NOMO-1 treated with dmso at 0.1 percent for 144 hours (cell line): Measurements from ENCODE around the gene HYAL1.
"Not testable (repeated sequence)": the region's sequence is repeated elsewhere in the genome, so short reads cannot be mapped to it uniquely, and the experiment has no call there.

Experiments
- DNase-seq: peaks from one replicate; lab custom pipeline; 2025; ENCODE audit not compliant: unreplicated experiment; lab: John Stamatoyannopoulos, UW

HYAL1 gene

DNA sequence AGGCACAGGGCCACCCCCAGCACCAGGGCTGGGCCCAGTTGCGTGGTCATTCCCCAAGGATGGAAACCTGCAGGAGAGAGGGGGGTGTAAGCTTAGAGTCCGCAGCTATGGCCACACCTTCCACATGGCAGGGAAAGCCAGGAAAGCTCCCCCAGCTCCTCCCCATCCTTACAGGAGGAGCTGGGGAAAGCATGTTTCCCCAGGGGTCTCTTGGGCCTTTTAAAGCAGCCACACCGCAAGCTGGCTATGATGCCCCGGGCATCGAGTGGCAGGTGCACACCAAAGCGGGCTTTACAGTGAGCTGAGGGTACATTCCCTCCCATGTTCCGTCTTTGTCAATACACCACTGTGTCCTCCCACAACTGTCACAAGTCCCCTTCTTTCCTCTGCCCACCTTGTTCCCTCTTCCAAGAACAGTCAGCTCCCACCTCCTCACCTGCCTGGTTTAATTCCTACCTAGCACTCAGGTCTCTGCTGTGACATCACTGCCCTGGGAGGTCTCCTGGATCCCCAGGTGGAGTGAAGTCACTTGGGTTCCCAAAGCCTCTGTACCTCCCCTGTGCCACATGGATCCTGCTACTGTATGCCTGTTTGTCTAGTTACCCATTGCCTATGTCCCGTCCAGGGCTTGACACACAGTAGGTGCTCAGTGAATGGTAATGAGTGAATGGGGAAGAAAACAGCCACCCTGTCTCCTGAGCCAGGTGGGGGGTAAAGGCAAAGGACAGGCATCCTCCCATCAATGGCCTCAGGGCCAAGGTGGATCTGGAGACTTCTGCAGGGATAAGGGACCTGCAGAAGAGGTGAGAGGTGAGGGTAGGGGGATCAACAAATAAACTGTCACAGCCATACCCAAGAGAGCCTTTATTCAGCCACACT lies 7.6 kb downstream of the HYAL1 start:
- DNase-seq, result no peak

DNA sequence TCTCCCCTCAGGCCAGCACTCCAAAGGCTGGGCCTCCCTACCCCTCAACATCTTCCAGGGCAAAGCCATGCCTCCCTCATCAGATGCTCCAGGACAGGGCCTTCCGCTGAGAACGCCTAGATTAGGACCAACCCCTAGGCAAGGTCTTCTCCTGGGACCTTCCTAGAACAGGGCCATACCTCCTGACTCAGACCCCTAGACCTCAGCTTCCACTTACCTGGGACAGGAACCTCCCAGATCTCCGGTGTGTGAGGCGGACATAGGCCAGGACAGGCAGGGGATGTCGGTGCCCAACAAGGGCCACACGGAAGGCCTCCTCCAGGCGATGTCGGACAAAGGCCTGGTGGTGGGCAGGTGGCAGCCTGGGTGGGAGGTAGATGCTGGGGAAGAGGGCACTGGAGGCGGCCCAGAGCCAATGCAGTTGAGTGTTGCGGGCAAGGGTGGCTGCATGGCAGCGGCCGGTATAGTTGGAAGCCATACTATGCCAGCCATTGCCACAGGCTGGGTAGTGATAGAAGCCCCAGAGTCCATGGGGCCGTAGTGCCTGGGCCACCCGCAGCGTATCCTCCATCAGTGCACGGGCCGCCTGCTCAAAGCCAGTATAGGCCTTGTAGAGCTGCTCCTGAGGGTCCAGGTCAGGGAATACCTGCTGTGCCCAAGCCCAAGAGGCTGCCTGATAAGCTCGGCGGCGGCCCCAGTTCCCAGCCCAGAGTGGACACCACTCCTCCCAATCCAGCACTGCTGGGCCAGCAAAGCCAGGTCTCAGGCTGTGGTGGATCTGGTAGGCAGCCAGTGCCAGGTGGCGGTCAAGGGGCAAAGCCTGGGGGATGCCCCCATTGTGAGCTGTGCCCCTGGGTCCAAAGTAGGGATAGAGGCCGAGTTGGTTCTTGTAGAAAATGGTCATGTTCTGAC lies 8.6 kb downstream of the HYAL1 start:
- no peak for DNase-seq

DNA sequence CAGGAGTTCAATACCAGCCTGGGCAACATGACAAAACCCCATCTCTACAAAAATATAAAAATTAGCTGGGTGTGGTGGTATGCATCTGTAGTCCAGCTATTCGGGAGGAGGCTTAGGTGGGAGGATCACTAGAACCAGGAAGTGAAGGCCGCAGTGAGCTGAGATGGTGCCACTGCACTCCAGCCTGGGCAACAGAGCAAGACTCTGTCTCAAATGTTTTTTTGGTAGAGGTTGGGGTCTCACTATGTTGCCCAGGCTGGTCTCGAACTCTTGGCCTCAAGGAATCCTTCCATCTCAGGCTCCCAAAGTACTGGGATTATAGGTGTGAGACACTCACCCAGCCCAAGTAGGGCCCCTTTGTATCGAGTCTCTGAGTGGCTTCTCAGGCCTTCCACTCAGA lies 9.3 kb downstream of the HYAL1 start:
- DNase-seq, result no peak

DNA sequence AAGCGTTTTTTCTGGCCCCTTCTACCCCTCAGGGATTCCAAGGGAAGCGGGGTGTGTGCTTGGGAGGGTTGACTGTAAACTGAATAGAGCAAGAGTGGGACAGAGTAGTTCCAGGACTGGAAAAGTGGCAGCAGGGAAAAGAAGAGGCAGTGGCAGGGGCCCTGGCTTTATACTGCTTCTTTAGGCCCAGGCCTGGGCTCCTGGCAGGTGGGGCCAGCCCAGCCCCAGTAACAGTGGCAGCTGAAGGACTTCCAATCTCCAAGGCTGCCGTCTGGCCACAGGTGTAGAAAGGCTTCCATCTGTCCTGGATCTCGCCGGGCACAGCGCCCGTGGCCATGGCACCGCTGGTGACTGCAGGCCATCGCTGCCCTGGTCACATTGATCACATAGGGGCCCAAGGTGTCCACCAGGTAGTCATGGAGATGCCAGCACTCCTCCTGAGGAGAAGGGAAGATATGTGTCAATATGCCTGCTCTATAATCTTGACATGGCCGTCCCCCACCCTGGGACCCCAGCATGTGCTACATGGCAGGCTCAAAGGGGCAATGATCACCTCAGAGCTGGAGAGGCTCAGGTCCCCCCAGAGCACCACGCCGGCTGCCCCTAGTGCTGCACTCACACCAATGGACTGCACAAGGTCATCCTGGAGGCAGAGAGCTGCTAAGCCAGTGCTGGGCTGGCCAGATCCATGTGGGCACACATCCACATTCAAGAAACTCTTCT lies 10.1 kb downstream of the HYAL1 start:
- no peak for DNase-seq

DNA sequence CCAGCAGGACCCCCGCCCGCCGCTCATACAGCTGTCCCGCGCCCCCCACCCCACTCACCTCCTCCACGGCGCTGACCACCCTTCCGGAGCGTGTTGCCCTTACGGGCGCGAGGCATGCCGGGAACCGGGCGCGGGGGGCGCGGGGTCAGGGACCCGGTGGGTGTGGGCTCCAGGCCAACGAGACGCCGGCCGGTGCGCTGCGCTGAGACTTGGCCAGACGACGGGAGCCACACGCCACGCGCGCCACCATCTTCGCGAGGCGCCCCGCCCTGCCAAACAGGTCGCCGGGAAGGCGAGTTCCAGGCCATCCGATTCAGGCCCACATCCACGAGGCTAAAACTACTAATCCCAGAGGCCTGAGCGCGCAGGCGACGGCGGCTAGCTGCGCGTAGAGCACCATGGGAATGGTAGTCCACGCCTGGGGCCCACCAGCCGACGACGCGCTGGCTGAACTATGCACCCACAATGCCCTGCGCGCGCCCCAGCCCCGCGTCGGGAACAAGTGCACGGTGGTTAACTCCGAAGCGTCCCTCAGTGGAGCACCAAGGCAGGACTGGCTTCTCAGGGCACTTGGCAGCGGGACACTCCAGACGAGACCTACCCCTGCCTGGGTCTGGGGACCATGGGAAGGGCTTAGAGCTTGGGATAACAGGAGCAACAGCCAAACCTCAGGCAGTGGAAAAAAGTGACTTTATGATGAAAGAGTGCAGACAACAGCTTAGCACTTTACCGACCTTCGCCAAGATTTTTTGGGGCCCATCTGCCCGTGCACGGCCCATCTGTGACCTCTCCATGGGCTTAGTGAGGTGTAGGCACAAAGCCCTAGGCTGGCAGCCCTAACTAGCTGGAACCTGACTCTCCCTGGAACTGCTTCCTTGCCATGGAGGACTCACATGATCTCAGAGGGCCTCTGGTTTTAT lies 11.0 kb downstream of the HYAL1 start, which contains the start of gene IFRD2:
Gene IFRD2, minus strand, starts transcription at position 271 of the 920 bp plus-strand sequence. Its CDS starts 155 bp downstream, at position 116.
- peak; percentile 98 for DNase-seq

DNA sequence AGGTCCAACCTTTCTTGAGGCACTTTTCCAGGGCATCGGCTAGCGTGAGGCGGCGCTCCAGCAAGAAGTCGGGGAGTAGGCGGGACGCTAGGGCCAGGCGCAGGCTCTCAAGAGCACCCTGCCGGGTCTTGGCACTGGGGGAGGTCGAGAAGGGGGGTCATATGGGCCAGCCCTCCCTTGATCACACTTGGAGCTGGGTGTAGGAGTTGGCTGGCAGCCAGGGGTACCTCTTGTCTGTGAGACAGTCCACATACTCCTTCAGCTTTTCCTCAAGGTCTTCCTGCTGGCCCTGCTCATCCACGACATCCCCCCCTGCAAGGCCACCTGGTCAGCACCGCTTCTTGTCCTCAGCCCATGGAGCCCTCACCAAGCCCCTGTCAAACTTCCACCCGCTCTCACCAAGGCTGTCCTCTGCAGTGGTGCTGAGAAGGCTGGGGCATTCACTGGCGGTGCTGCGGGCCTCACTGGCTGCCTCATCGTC lies 13.2 kb downstream of the HYAL1 start:
- no peak for DNase-seq

DNA sequence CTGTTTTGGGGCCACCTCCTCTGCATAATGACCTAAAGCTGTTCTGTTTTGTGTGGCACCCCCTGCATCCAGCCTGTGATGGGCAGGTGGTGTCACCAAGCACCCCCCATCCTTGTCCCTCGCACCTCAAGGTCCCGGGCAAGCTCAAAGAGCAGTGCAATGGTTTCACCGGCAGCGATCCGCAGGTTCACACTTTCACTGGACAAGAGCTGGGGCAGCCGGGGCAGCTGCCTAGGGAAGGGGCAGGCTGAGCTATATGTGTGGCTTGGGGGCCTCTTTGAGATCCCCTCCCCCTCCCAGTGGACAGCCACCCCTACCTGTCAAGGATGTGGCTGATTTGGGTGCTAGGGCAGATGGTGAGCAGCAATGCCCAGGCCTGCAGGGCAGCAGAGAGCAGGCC lies 14.2 kb downstream of the HYAL1 start:
- DNase-seq, result no peak

DNA sequence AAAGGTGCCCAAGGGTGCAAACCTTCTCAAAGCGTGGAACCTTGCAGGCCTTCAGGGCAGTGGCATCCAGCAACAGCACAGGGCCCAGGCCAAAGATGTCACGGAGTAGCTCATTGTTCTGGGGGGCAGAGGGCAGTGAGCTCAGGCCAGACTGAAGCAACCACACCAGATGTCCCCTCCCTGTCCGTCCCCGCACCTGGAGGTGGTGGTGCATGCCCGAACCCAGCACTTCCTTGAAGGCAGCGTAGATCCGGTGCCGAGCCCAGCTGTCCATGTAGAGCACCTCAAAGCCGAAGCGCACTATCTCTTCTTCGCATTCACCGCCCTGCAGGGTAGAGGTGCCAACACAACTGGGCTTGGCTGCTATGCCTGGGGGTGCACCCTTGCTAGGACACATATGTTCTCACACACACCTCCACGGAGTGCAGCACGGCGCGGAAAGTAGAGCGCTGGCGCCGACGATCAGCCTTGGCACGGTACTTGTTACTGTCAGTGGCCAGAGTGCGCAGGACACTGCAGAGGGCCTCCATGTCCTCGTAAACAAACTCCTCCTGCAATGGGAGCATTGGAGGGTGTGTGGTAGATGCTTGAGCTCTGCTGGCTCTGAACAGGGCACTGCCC lies 14.9 kb downstream of the HYAL1 start:
- DNase-seq, result no peak

DNA sequence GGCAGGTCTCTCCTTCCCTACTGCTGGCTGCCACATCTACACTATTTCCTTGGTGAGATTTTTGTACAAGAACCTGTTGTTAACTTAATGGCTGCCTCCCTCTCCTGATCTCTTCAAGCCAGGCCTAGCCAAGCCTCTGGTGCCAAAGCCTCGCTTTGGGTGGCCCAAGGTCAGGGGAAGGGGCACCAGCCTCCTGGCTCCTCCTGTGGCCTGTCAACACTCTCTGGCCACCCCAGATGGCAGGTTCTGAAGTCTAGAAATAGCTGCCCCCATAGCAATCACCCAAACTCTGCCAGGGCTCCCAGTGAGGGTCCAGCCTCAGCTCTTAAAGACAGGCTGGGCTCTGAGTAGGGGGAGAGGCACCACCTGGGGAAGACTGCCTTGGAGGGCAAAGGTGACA lies 16.1 kb downstream of the HYAL1 start:
- DNase-seq, result no peak

DNA sequence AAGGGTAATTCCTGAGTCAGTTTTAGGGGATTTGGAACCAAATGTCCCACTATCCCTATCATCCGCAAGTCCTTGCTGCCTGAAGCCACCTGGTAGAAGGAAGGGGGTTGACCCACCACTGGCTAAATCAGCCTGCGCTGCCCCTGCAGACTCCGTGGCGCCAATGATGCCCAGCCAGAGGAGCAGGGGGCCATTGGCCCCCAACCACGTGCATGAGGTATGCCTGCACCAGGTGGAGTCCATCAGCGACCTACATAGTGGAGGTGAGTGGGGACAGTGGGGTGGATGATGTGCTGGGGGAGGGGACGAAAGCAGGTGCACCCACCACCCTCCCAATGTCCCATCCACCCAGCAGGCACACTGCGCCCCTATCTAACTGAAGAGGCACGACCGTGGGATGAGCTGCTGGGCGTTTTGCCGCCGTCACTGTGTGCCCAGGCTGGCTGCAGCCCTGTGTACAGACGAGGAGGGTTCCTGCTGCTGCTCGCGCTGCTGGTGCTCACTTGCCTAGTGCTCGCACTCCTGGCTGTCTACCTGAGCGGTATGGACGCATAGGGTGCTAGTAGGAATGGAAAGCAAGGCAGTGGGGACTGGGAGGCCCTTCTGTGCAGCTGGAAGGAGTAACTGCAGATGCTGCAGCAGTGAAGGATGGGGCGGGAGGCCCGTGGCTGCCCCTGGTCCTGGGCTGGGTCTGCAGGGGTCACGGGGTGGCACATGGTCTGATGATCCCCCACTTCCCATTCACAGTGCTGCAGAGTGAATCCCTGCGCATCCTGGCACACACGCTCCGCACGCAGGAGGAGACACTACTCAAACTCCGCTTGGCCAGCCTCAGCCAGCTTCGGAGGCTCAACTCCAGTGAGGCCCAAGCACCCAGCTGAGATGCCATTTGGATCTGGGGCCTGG lies 16.8 kb downstream of the HYAL1 start:
- no peak for DNase-seq

DNA sequence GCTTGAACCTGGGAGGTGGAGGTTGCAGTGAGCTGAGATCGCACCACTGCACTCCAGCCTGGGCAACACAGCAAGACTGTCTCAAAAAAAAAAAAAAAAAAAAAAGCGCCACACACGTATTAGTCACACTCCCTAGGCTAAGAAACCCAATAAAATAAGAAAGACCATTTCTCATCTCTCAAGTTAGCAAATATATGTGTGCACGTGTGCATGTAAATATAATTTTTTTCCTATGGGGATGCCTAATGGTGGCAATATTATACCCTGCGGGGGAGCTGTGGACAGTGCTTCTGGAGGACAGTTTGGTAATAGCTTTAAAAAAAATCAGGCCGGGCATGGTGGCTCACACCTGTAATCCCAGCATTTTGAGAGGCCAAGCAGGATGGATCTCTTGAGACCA lies 19.3 kb downstream of the HYAL1 start:
- DNase-seq, result not testable (repeated sequence)

DNA sequence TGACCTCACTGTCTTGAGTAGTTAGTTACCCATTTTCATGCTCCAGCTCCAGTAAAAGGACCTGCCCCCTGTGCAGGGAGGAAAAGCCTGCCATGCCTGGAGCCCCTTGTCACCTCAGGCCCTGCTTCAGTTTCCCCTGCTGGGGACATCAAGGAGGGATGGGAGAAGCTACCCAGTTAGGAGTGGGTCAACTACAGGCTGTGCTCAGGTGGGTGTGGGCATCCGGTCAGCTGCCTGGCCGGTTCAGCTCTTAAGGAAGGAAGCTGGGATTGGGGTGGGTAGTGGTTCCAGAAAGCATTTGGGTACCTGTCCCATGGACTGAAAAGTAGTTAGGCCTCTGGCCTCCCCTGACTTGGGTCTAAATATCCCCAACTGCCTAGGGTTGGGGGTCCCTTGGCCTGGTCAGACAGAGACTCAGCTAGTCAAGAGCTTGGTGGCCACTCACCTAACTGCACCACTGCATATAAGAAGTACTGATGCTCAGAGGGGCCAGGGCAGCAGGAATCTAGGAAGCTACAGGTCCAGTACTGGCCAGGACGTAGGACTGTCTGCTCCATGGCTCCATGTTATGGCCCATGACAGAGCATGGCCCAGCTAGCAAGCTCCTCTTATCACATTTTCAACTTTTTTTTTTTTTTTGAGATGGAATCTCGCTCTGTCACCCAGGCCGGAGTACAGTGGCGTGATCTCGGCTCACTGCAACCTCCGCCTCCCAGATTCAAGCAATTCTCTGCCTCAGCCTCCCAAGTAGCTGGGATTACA lies 23.9 kb downstream of the HYAL1 start:
- DNase-seq, result no peak

DNA sequence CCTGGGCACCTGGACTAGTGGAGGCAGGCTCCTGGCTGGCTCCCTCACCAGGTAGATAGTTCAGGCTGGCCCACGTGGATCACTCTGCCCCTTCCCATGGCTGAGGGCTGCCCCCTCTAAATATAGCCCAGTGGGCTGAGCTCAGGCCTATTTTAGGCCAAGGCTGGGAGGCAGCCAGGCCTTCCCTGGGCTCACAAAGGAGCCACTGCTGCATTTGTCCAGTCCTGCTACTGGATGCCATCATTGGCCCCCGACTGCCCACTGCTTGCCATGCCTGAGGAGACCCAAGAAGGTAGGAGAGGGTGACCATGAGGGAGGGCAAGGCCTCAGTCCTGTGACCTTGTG lies 24.5 kb downstream of the HYAL1 start, which contains the start of gene LSMEM2:
Gene LSMEM2, plus strand, starts transcription at position 208 of the 345 bp plus-strand sequence. Its CDS starts 27 bp downstream, at position 235.
- no peak for DNase-seq

DNA sequence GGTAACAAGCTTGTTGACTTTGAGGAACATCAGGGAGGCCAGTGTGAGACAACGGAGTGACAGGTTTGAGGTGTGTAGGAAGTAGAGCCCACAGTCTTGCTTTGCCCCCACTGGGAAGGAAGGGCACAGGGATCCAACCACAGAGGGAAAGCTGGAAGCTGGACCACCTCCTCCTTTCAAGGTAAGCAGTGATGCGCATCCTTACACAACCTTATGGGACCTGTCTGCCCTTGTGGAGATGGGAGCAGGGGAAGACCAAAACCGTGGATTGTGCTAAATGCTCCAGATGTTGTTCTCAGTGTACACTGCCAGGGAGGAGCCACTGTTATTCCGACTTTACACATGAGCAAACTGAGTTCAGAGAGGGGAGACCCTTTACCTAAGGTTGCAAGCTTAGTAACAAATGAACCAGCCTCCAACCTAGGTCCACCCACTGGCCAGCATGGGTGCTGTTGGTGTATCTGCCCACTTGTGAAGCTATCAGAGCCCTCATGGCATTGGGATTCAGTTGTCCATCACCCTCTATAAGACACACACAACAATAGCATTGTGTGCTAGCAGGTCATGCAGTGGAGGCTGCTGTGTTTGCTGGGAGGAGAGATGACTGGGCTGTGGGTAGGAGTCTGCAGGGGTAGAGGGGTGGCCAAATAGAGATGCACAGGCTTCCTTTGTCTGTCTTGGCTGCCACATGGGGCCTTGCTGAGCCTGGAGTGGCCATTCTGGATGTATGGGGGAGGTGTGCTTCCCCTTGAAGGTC lies 25.1 kb downstream of the HYAL1 start:
- no peak for DNase-seq

DNA sequence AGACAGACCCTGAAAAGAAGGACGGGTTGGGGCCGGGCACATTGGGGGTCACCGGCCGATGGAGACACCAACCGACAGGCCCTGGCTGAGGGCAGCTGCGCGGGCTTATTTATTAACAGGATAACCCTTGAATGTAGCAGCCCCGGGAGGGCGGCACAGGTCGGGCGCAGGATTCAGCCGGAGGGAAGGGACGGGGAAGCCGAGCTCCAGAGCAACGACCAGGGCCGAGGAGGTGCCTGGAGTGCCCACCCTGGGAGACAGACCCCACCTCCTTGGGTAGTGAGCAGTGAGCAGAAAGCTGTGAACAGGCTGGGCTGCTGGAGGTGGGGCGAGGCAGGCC lies 26.6 kb downstream of the HYAL1 start:
- DNase-seq, result no peak

DNA sequence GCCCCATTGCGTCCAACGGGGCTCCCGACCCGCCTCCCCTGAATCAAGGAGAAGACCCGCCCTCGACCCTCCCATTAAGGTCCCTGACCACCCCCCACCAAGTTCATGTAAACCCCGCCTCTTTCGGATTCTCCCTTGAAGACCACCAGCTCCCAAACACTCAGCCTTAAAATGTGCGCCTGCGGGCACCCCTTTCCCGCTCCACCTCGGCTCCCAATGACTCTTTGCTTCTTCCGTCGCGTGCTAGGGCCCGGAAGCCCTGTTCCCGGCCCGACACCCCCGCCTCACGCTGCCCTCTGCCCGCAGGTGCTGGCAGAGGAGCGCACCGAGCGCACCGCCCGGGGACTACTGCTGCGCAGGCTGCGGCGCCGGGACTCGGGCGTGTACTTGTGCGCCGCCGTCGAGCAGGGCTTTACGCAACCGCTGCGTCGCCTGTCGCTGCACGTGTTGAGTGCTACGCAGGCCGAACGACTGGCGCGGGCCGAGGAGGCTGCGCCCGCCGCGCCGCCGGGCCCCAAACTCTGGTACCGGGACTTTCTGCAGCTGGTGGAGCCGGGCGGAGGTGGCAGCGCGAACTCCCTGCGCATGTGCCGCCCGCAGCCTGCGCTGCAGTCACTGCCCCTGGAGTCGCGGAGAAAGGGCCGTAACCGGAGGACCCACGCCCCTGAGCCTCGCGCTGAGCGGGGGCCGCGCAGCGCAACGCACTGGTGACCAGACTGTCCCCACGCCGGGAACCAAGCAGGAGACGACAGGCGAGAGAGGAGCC lies 27.2 kb downstream of the HYAL1 start:
- DNase-seq, result no peak
